Subcutaneous adipose tissue (tissue), 4 donors: ENCODE results near the gene RGS3. TPM values are rescaled to one million over a fixed set of nuclear protein-coding genes. Genes with fewer than 3 reads are reported as not detected.

ENCODE experiments used
- total RNA-seq, 4 donors: library from RNA; depleted of rRNA; stranded (reverse); fragments of >200 nt; gene quantifications; one replicate each; pipeline ENCODE4 v1.1.0, GENCODE V29; 2016
- TF ChIP-seq, protein P1 (sequence below): fragments of 450-650 bp; IDR thresholded peaks from one replicate; pipeline ENCODE4 v1.5.1; 2016; ENCODE audit warnings: low read depth, mild to moderate bottlenecking, control low read depth, antibody characterized with exemption, moderate library complexity

Gene RGS3
- total RNA-seq, 4 donors from 2014 or later, result 25.0 to 122 (median 70.9) TPM

DNA sequence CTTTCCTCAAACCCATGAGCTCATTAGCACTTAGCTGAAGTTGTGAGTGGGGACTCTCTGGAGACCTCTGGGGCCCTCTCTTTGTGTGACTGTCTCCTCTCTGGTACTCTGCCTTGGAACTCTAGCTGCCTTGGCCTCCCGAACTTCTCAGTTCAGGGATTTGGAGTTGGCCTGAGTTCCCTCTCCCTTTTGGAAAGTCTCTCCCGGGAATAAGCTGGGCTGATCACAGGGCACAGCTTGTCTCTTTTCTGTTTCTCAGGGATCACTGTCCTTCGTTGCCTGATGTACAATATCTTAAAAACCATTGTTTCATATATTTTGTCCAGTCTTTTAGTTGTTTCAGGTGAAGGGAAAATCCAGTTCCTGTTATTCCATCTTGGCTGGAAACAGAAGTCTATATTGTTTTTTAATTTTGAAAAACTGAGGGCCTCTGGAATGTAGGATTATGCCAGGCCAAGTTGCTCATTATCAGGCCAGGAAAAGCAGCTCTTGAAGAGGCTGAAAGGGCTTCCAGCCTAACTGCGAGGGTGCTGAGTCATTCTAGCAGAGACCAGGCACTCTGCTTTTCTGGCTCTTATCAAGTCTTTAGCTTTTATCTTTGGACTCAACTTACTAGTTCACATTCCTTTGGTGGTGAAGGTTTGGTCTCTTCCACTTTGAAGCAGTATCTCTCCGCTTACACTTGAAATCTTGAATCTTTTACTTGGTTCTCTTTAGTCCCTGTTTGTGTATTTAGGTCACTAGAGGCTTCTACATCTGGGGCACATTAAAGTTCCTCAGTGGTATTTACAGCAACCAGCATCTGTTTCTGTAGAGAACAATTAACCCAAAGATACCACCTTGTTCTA lies 8.4 kb upstream of the RGS3 start:
- TF ChIP-seq, protein P1, sequence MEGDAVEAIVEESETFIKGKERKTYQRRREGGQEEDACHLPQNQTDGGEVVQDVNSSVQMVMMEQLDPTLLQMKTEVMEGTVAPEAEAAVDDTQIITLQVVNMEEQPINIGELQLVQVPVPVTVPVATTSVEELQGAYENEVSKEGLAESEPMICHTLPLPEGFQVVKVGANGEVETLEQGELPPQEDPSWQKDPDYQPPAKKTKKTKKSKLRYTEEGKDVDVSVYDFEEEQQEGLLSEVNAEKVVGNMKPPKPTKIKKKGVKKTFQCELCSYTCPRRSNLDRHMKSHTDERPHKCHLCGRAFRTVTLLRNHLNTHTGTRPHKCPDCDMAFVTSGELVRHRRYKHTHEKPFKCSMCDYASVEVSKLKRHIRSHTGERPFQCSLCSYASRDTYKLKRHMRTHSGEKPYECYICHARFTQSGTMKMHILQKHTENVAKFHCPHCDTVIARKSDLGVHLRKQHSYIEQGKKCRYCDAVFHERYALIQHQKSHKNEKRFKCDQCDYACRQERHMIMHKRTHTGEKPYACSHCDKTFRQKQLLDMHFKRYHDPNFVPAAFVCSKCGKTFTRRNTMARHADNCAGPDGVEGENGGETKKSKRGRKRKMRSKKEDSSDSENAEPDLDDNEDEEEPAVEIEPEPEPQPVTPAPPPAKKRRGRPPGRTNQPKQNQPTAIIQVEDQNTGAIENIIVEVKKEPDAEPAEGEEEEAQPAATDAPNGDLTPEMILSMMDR, result no peak

DNA sequence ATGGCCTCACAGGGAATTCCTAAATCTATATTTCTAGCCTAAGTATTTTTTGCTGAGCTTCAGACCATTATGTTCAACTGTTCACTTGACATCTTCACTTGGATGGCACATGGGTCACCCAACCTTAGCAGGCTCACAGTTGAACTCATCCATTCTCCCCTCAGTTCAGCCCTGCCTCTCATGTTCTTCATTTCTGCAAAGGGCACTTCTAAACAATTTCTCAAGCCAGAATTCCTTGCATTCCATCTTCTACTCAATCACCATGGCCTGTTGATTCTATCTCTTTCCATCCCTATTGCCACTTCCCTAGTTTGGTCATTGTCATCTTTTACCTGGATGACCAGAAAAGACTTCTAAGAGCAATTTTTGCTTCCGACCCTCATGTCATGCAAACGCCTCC lies 7.3 kb upstream of the RGS3 start:
- TF ChIP-seq, protein P1, result no peak

DNA sequence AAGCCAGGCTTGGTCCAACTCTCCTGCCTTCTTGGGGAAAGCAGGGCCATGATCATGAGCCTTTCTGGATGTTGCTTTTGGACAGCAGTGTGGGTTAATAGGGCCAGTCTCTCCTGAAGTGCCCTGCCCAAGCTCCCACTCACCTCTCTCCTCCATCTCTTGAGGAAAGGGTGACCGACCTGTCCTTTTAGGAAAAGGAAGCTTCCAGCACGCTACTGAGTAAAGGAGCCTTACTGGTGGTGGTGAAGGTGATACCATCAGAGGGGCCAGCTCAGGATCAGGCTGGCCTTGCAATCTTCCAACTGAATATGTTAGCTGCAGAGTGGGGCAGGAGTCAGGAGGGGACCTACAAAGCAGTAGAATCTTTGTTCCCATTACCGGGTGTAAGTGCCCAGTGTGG lies 2.2 kb upstream of the RGS3 start:
- TF ChIP-seq, protein P1, result no peak

DNA sequence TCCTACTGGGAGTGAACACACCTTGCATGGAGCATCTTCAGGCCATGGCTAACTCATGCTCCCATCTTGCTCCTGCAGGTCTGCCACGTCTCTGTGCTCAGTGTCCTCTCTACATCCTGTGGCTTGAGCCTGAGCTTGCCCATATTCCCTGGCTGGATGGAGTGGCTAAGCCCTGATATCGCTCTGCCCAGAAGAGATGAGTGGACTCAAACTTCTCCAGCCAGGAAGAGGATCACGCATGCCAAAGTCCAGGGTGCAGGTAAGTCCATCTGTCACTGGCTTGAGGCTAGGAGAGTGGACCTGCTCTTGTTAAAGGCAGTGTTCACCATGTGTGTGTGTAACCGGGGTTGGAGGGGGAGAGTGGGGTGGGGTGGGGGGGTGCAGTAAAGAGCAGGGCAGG lies 1.6 kb upstream of the RGS3 start:
- TF ChIP-seq, protein P1, result no peak

DNA sequence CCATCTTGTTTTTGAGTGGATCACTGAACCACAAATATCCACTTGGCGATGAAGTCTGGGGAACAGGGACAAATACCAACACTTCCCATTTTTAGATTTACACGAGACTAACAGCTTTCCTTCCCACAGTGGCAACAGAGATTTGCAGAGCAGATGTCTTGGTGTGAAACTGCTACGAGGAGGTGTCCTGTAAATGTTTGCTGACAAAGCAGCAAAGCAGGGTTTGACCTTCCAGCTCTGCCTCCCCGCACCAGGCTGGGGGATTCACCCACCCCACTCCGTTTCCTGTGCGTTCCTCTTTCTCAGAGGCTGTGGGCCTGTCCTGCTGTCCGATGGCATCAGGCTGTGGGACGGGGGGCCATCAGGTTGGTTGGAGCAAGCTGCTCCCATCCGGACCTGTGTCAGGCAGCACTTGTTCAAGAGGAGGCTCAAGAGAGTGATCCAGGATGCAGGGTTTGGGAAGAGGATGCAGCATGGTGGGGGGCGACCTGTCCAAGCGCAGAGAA lies 693 bp upstream of the RGS3 start:
- TF ChIP-seq, protein P1, result no peak

DNA sequence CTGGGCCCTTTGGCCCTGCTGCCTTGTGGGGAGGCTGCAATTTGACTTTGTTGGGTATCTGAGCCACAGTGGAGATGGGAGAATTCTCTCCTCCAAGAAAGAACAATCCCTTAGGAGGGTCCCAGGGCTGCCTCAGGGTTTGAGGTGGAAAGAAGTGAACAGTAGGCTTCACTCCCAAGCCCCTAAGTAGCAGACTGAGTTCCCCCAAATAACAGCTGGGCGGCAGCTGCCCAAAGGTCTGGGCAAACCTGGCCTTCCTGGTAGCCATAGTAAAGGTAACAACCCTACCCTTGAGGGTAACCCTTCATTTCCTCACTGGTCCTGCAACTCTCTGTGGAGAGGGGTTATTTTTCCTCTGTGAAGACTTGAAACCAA lies 746 bp downstream of the RGS3 start:
- TF ChIP-seq, protein P1, result no peak

DNA sequence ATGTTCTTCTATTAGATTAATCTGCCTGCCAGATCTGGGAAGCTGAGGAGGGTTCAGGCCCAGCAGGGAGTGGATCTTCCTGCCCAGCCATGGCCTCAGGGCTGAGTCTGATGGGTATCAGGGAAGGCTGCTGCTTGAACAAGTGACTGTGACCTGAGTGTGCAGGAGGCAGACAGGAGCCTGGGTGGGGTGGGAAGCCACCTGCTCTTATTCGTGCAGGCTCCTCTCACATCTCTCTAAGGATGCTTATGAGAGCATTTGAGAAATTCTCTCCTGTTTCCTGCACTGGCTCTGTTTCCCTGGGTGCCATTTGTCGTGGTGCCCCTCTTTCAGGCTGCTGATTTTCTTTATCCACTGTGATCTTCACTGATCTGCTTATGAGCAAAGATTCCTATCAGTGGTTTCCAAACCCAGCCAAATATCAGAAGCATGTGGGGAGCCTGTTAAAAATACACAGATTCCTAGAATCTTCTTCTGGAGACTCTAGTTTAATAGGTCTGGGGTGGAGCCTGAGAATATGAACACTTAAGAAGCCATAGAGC lies 2.1 kb downstream of the RGS3 start:
- TF ChIP-seq, protein P1, result no peak
